HEK293T (cell line): ENCODE results near the gene KIAA1143.

Experiments
- BHLHE40 ChIP-seq: fragments of 450-650 bp; IDR thresholded peaks from 2 replicates; pipeline ENCODE4 v1.6.1; 2016; ENCODE audit warnings: mild to moderate bottlenecking, moderate library complexity, borderline replicate concordance
- ELF4 ChIP-seq: fragments of 450-650 bp; IDR thresholded peaks from 2 replicates; pipeline ENCODE4 v1.6.1; 2017; ENCODE audit warnings: antibody characterized with exemption
- FOXA1 ChIP-seq: fragments of 450-650 bp; IDR thresholded peaks from 2 replicates; pipeline ENCODE4 v1.6.1; 2016; ENCODE audit warnings: mild to moderate bottlenecking
- L3MBTL2 ChIP-seq: fragments of 450-650 bp; conservative IDR thresholded peaks from 2 replicates; pipeline ENCODE4 v1.6.1; 2016; ENCODE audit warnings: mild to moderate bottlenecking
- TARDBP ChIP-seq: fragments of 450-650 bp; IDR thresholded peaks from 2 replicates; pipeline ENCODE4 v1.6.1; 2016

DNA sequence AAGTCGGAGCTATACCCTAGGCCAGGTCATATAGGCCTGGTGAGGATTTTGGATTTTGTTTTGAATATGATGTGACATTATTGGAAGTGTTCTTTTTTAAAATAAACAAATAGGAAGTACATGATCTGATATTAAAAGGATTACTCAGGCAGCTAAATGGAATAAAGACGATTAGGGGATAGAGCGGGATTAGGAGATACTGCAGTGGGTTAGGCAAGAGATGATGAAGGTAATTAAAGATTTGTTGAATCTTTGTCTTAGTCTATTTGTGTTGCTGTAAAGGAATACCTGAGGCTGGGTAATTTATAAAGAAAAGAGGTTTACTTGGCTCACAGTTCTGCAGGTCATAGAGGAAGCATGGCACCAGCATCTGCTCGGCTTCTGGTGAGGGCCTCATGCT, 21.5 kb upstream of the KIAA1143 start:
- no peak for TF ChIP-seq ELF4
- no peak for TF ChIP-seq FOXA1
- TF ChIP-seq TARDBP: no peak
- TF ChIP-seq BHLHE40: no peak
- no peak for TF ChIP-seq L3MBTL2
